ENCODE results near the gene MIDN.

DNA sequence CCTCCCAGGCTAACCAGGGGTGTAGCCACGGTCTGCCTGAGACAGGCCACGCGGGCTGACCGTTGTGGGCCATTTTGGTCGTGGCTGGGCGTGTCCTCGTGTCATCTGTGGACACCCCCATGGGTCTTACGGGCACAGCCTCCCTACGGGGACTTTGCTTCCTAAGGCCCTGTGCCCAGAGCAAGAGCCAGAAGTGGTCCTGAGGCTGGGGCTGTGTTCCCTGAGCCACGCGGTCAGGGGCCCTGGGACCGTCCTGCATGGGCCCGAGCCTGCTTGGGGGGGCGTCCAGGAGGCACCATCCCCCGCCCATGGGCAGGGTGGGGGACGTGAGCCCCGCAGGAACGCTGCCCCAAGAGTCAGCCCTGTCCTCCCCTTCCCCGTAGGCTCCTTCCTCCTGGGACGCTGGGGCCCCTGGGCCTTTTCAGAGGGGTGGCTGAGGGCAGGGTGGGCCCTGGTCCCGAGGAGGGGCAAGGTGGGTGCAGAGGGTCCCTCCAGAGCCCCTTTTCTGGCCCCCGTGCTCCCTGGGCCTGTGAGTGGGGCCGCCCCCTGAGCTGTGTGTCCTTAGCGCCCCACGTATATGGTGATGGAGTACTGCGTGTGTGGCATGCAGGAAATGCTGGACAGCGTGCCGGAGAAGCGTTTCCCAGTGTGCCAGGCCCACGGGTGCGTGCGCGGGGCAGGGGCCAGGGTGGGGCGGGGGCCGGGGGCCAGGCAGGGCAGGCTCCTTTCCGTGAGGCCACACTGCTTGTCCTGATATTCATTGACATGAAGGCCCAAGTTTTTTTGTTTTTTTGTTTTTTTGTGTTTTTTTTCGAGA lies 29.4 kb upstream of the MIDN start:
- TF ChIP-seq POLR2A (IDR thresholded peaks at IDR 0.05; ENCODE audit: low read depth, low read length): no peak
- no peak for TF ChIP-seq CTCF (IDR thresholded peaks at IDR 0.05; ENCODE audit: extremely low read depth in 1 of 2, insufficient read depth in 1 of 2, low read depth in 1 of 2, low read length in 2 of 2)
- TF ChIP-seq EZH2 (IDR thresholded peaks at IDR 0.05; ENCODE audit: borderline replicate concordance, low read depth, low read length, severe bottlenecking): no peak
- no peak for TF ChIP-seq POLR2AphosphoS5 (IDR thresholded peaks at IDR 0.05; ENCODE audit: insufficient read depth, low read depth, low read length)
- TF ChIP-seq FOS (IDR thresholded peaks at IDR 0.05; ENCODE audit: borderline replicate concordance, insufficient read depth, low read length): no peak
- TF ChIP-seq MAX (IDR thresholded peaks at IDR 0.05; ENCODE audit: insufficient read depth, insufficient read length): no peak
- no peak for TF ChIP-seq MYC (IDR thresholded peaks at IDR 0.05; ENCODE audit: low read depth, low read length)
- TF ChIP-seq JUN (IDR thresholded peaks at IDR 0.05; ENCODE audit: borderline replicate concordance, insufficient read depth, insufficient read length, low read depth): no peak
- TF ChIP-seq GATA2 (IDR thresholded peaks at IDR 0.05; ENCODE audit: insufficient read depth, insufficient read length, low read depth, low read length): no peak

Measured in endothelial cell of umbilical vein (primary cell).